CD4-positive, alpha-beta T cell treated with Interleukin-17A for 1 hour (primary cell): Measurements from ENCODE around the gene C1orf116.

ENCODE experiments used
- DNase-seq: peaks from one replicate; pipeline ENCODE4 v3.0.0-alpha.2; 2020

The C1orf116 gene

GRCh38 chr1:206986402-206986801, 46.2 kb downstream of the C1orf116 start:
- DNase-seq = no peak

- no peak for DNase-seq
These were observed 47.3 kb downstream of the C1orf116 start for GRCh38 chr1:206985162-206985749.

DNA sequence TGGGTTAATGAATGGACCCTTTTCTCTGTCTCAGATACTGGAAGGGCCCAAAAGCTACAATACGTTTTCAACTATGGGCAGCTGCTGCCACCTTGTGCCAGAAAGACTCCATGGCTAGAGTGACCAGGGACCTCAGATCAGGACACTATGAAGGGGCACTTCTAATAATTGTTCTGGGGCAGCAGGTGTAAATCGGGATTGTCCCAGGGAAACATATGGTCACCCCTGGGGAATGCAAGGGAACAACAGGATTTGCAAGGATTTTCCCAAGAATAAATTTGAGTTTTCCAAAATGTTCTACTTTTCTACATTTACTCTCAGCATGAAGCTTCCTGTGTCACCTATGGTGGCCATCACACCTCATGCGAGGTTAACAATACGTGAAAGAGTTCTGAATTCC, 50.3 kb downstream of the C1orf116 start:
- peak; percentile 69 for DNase-seq

DNA sequence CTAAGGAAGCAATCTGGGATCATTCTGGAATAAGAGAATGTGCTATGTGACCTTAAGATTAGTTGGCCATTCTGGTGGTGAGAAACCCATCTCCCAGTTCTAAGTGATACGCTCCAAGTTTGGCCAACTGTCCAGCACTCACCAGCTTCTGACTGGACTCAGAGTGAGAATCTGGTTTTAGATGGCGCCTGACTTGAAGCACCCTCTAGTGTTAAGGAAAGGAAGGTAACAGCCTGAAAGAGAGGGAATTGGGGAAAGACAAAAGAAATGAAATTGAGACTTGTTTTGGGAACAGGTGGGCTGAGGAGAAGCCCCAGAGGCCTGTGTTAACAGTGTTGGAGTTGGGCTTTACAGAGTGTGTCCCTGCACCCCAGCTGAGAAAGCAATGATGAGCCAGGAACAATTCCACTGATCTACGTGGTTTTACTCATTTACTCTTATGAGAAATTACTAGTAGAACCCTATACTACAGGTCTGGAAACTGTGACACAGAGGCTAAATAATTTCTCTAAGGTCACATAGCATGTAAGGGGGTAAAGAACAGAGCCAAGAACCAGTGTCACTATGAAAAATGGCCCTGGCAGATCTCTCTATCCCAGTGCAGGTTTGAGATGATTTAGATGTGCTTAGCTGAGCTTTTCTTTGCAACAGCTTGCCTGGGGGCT, 53.0 kb downstream of the C1orf116 start:
- DNase-seq = no peak

GRCh38 chr1:206978259-206978658, 54.3 kb downstream of the C1orf116 start:
- DNase-seq = no peak

DNA sequence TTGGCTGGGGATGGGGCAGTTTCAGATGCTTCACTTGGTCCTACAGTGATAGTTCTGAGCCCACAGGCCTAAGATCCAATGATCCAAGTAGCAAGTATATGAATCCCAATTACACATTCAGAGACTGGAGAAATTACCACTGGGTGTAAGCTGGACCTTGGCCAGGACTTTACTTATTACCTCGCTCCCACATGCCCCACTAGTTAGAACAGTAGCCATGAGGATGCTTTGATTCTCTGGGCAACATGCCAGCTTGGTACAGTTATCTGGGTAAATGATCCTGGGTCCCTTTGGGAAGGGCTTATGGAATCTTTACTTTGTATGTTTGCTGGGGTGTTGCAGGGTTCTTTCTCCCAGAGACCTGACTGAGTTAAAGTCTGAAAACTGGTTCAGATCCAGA, 57.2 kb downstream of the C1orf116 start:
- DNase-seq = no peak

- no peak for DNase-seq
These were observed 58.4 kb downstream of the C1orf116 start for GRCh38 chr1:206974140-206974539.

DNA sequence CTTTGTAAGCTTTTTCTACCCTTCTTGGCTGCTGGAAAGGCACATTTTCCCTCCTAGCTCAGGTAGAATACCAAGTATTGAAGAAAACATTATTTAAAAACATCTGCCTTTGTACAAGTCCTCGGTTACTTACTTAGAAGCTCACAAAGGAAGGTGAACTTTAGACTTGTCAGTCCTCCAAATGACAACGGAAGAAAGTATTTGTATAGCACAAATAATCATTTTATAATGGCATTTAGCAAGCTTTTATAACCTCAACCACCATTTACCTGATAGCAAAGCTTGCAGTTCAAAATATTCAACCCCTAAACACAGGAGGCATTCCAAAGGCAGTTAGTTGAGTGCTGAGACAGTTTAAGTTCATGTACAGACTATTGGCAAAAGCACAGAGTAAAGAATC, 59.8 kb downstream of the C1orf116 start:
- no peak for DNase-seq

- no peak for DNase-seq
These were observed 61.4 kb downstream of the C1orf116 start for GRCh38 chr1:206971029-206971655.

GRCh38 chr1:206970446-206970845, 62.1 kb downstream of the C1orf116 start, which contains the start of gene FCAMR:
TSS of gene FCAMR (minus strand) at chr1:206970460. CDS start at chr1:206970125, 335 bp downstream.
- DNase-seq = no peak

- no peak for DNase-seq
These were observed 63.5 kb downstream of the C1orf116 start for GRCh38 chr1:206969090-206969489.
